Stimulated activated CD8-positive, alpha-beta memory T cell treated with anti-CD3 and anti-CD28 coated beads, Interleukin-4, amount 100 ng/mL, for 1 hour (primary cell): ENCODE results near the gene UBE2Q2.

ENCODE experiments used
- DNase-seq, 2 donors: peaks; one replicate each; pipeline ENCODE4 v3.0.0-alpha.2; 2020; ENCODE audit warnings: low read depth in 2 of 2, low spot score in 1 of 2

Gene UBE2Q2

DNA sequence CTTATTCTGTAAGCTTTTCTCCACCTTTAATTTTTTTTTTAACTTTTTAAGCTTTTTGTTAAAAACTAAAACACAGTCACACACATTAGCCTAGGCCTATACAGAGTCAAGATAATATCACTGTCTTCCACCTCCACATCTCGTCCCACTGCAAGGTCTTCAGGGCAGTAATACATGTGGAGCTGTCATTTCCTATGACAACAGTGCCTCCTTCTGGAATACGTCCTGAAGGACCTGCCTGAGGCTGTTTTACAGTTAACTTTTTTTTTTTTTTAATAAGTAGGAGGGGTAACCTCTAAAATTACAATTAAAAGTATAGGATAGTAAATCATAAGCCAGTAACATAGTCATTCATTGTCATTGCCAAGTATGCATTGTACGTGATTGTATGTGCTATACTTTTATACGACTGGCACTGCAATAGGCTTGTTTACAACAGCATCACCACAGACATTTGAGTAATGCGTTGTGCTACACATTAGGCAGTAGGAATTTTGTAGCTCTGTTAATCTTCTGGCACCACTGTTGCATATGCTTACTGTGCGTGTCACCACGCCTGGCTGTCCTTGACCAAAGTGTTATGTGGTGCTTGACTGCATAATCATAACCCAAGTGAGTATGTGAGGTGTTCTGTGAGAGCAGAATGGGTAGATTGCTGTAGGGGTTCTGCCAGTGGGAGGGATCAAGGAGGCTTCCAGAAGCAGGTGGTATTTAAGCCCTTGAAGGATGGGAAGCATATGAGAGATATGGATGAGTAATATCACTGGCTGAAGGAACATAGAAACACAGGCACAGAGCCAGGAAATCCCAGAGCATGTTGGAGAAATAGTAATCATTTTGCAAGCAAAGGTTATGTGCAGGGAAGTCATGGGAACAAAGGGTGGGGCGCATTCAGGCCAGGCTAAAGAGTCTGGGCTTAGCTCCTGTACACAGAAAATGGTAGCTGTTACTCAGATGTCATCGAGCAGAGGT is 78.8 kb downstream of the UBE2Q2 start:
- no peak for DNase-seq

DNA sequence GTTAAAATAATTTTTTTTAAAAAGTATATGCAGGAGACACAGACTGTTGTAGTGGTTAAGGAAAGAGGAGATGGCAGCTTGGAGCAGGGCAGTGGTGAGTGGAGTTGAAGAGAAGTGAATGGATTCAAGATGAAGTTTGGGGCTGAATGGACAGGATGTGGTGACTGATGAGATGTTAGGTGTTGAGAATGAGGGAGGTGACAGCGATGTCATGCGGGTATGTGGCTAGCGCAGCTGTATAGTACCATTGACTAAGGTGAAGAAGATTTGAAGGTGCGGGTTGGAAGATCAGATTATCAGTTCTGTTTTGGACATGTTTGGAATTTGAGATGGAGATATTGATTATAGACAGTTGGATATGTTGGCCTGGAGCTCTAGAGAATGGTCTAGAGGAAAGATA is 80.5 kb downstream of the UBE2Q2 start:
- DNase-seq: no peak

DNA sequence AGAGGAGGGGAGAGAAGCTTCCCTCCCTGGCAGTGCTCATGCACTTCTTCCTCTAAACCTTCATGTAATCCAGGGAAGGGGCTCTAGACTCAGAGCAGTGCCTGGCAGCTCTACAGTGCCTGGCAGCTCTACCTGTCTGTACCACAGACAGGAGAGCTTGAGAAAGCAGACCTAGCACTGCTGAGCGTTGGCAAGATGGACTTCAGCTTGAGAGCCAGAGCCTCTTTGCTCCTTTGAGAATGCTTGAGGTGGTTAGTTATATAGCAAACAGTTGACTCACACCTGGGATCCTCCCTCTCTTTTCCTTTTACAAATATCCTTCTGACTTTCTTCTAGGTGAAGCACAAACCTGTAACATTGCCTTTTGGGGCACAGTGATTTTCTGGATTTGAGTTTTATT is 81.3 kb downstream of the UBE2Q2 start:
- no peak for DNase-seq

DNA sequence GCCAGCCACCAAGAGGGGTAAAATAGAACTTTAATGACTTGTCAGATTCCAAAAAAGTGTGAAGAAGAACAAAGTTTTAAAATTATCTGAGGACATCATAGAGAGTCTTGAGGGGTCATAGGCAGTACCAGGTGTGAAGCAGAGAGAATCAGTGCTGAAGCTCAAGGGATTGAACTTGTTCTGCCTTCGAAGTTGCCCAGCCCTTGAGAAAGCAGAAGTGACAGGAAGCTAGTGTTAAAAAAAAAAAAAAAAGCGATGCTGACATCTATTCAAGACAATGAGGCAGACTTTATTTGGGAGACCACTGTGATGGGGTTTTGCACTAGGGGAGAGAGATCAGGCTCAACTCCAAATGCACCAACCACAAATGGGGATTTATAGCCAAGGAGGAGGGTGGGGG is 82.2 kb downstream of the UBE2Q2 start:
- no peak for DNase-seq

DNA sequence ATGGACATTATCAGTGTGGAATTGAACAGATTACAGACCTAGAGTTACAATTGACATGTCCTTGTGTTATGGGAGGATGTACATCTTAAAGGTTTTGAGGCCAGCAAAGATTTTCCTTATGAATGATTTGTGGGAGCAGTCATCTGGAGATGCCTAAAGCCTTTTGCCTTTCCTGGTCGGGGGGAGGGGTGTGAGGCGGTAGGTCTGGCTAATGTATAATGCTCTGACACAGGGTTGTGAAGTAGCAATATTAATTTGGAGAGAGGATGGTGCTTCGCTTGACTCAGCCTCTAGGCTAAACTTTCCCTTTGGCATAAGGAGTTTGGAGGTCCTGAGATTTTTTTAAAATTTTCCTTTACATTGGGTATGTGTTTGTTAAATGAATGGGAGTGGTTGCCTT is 83.7 kb downstream of the UBE2Q2 start:
- DNase-seq: no peak

DNA sequence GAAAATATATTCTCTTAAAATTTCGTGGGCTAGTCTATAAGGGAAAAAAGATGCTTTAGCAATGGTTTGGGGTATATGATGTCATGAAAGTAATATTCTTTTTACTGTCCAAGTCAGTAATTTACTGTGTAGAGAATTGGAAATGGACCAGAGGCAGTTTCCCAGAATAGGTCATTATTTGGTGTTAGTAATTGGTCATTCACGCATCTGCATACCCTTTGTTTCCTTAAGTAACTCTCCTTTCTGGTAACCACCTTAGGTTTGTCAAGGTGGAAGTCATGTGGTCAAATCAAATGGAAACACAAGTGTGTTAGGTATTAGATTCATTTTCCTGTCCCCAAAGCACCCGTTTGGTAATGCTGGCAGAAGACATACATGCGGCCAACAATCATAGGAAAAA is 84.4 kb downstream of the UBE2Q2 start:
- no peak for DNase-seq

DNA sequence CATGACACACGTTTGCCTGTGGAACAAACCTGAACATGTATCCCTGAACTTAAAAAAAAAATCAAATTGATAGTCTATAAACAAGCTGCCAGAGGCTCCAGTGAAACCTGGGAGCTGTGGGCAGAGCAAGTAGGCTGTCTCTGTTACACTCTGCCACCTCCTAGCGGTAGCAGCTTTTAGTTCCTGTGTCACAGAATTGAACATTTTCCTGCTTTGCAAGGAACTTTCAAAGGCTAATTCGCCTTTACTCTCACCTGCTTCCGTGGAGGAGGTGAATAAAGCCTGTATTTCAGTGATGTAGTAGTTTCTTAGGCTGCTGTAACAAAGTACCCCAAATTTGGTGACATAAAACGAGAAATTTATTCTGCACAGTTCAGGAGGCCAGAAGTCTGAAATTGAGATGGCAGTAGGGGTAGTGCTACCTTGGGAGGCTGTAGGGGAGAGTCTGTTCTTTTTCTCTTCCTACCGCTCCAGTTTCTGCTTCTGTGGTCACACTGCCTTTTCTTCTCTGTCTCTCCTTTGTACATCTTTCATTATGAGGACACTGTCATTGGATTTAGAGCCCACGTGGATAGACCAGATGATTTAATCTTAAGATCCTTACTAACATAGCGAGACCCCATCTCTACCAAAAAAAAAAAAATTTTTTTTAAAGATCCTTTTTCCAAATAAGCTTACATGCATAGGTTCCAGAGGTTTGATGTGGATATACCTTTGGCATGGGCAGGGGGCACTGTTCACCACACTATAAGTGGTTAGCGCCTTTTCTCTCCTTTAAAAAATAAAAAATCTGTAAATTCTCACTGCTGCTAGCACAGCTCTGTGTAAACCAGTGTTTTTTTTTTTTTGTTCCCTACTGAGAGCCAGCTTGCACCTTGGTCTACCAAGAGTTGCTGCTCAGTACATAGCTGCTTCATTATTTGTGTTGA is 85.7 kb downstream of the UBE2Q2 start:
- no peak for DNase-seq

DNA sequence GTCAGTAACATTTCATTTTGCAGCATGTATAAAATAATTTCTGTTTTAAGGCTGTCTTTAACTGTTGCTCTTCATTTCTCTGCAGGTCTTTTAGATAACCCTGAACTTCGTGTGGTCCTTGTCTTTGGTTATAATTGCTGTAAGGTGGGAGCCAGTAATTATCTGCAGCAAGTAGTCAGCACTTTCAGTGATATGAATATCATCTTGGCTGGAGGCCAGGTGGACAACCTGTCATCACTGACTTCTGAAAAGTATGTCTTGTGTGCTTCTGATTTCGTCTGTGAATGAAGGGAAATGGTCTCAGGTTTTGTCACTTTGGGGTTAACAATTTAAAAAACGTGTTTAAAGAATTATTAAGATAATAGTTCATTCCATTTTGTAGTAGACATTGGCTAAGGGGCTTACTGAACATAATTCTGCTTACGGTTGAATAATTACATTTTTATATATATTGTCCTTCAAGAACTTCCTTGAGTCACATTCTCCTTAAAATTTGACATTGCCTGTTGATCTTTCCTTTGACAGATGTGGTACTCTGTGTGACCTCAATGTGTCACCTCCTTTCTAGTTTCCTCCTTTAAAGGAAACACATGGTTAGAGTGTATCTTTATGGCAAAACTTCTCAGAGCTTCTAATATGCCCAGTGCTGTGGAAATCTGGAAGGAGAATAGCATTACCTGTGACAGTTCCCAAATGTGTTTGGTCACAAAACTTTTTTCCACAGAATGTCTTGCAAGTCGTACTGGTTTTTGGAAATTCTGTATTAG is 86.7 kb downstream of the UBE2Q2 start:
- no peak for DNase-seq

DNA sequence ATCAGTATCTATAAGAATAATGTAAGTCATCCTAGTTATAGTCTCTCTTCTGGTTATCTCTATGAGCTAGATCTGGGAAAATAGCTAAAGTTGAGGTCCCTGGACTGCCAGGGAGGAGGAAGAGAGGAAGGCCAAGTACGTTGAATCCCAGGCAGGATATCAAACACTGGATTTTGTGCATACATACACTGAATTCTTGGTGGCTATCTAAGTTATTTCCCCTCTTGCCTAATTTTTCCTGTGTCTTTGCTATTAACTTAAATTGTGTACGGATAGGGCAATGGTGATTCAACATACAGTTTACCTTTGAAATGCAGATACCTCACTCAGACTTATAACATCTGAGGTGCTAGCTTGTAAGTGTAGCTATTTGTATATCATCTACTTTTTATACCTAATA is 87.6 kb downstream of the UBE2Q2 start:
- no peak for DNase-seq

DNA sequence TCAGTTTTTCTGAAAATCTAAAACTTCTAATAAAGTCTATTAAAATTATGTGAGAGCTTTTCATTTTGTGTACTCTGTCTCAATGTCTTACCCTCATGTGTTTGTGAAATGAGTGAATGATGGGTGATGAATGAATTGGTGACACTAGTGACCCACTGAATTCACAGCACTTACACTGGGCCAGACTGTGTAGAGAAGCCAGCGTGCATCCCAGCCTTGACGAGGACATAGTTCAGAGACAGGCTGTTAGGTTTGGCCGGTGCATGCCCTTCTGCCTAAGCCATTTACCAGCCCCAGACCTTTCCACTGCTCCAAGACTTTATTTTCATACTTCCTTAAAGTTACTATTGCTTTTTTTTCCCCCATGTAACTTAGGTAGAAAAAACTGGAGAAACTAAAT is 99.2 kb downstream of the UBE2Q2 start:
- no peak for DNase-seq

DNA sequence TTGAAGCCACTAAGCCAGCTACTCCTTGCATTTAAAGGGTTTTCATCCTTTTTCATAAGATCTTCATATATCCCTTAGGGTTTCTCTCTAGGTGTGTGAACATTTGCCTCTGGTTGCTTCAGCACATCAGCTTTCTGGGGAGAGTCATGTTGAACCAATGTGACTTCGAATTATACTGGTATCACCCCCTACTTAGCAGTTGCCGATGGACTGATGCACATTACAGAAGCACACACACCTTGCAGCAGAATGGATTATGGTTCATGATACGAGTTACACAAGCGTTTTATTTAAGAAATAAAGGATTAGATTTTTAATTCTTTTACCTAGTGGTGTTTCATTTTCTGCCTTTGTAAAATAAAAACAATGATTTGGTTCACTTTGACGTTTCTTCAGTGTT is 100.0 kb downstream of the UBE2Q2 start:
- DNase-seq: no peak

DNA sequence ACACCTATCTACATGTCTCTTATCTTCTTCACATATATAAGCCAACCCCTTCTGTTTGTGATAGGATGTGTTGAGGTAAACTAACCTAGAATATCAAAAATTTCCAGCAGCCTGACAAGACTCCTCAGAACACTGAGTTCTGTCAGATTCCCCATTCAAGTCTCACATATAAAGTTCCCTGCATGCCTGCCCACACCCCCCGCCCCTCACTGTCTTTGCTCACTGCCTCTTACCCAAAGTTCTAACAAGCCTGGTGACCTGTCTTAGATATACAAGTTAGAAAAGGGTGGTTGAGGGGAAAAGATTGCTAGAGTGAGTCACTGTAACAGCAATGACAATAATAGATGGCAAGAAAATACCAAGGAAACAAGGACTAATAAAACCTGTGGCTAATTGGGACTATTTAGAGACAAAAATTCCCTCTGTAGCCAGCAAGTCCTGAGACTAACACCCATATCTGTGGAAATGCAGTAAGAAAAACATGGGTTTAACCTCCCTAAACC is 100.5 kb downstream of the UBE2Q2 start:
- DNase-seq: no peak

DNA sequence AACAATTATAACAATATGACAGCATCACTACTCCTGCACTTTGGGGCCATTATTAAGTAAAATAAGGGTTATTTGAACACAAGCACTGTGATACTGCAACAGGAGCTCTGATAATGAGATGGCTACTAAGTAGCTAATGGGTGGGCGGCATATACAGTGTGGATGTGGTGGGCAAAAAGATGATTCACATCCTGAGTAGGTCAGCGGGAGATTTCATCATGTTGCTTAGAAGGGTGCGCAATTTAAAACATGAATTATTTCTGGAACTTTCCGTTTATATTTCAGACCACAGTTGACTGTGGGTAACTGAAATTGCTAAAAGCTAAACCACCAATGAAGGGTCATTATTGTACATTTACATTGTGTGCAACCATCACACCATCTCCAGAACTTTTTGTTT is 102.7 kb downstream of the UBE2Q2 start:
- DNase-seq: no peak

DNA sequence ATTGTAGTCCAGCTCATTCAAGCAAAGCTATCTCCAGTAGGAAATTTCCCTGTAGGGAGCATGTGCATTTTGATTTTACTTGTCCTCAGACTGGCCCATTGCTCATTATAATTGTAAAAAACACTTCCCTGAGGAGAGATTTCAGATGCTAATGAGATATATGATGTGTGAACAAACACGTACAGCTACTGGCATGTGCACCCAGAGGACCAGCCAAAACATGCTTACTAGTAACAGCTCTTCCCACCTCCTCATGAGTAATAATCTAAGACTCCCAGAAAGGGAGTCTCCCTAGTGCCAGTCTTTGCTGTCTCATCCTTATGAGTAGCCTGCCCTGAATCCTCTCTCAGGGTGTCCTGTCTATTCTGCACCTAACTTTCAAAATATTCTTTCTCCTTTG is 103.8 kb downstream of the UBE2Q2 start:
- no peak for DNase-seq

DNA sequence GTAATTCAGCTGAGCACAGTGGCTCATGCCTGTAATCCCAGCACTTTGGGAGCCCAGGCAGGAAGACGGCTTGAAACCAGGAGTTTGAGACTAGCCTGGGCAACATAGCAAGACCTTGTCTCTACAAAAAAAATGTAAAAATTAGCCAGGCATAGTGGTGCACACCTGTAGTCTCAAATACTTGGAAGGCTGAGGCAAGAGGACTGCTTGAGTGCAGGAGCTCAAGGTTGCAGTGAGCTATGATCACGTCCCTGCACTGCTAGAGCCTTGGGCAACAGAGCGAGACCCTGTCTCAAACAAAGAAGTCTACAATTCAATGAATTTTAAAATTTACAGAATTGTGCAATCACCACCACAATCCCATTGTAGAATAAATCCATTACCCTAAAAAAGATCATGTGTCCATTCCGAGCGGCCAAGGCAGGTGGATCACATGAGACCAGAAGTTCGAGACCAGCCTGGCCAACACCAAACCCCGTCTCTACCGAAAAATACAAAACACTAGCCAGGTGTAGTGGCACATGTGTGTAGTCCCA is 105.6 kb downstream of the UBE2Q2 start:
- DNase-seq: no peak
